NOMO-1 treated with DMSO at 0.1 percent for 48 hours (cell line): ENCODE data around the gene FOXP1.

Experiments used
- DNase-seq: peaks from one replicate; lab custom pipeline; 2025; ENCODE audit not compliant: unreplicated experiment; lab: John Stamatoyannopoulos, UW

Gene FOXP1

GRCh38 chr3:70970171-70970570, 613.4 kb downstream of the FOXP1 start:
- DNase-seq = no peak

- no peak for DNase-seq
Observed at GRCh38 chr3:70963431-70964275, 619.9 kb downstream of the FOXP1 start.

GRCh38 chr3:70959506-70960291, 623.8 kb downstream of the FOXP1 start:
- no peak for DNase-seq

GRCh38 chr3:70952033-70952747, 631.3 kb downstream of the FOXP1 start:
- no peak for DNase-seq

GRCh38 chr3:70951316-70951715, 632.2 kb downstream of the FOXP1 start:
- no peak for DNase-seq

- no peak for DNase-seq
Observed at GRCh38 chr3:70947579-70947978, 635.9 kb downstream of the FOXP1 start.

- DNase-seq = no peak
Observed at GRCh38 chr3:70943886-70944285, 639.6 kb downstream of the FOXP1 start.

- no peak for DNase-seq
Observed at GRCh38 chr3:70933105-70933810, 650.3 kb downstream of the FOXP1 start.

- no peak for DNase-seq
Observed at GRCh38 chr3:70930066-70930465, 653.5 kb downstream of the FOXP1 start.

GRCh38 chr3:70927239-70927638, 656.3 kb downstream of the FOXP1 start:
- DNase-seq = no peak

- no peak for DNase-seq
Observed at GRCh38 chr3:70926835-70927234, 656.7 kb downstream of the FOXP1 start.

GRCh38 chr3:70919661-70920060, 663.9 kb downstream of the FOXP1 start:
- no peak for DNase-seq

GRCh38 chr3:70919091-70919490, 664.4 kb downstream of the FOXP1 start:
- DNase-seq = no peak

- DNase-seq = no peak
Observed at GRCh38 chr3:70916375-70917055, 667.0 kb downstream of the FOXP1 start.

- DNase-seq = no peak
Observed at GRCh38 chr3:70914862-70915261, 668.7 kb downstream of the FOXP1 start.

- no peak for DNase-seq
Observed at GRCh38 chr3:70911719-70912118, 671.8 kb downstream of the FOXP1 start.

- DNase-seq = no peak
Observed at GRCh38 chr3:70905491-70905890, 678.0 kb downstream of the FOXP1 start.
